ENCODE results near the gene FAM107A.

Gene FAM107A

DNA sequence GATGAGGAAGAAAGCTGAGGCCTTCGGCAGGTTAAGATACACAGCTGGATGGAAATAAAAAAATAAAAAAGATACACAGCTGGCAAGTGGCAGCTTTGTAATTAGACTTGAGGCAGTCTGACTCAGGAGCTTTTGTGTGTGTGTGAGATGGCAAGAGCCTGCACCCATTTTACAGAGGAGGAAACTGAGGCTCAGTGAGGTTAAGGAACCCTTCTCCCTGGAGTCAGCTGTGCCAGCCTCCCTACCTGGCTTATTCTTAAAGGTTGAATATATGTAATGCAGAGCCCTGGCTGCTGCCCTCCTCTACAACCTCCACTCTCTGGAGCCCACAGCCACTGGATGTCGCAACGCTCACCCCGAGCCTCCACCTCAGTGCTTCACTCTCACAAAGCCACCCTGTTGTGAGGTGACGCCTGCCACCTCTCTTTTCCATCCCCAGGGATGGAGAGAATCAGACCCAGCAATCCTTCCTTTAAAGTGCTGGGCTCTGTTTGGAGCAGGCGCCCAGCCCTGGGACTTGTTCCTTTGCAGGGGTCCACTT is 20.6 kb upstream of the FAM107A start:
- Histone ChIP-seq H3K27me3 (ENCODE audit: insufficient read depth, poor library complexity, severe bottlenecking) (peaks cover 6% of the 10 kb centered on the region), H3K27ac (replicated peaks) (no peak overlapping the region), H3K4me3 (replicated peaks; ENCODE audit: insufficient read depth, low read length) (no peak overlapping the region)
- no peak for TF ChIP-seq SPI1 (IDR thresholded peaks at IDR 0.05; ENCODE audit: borderline replicate concordance, low read depth)
- TF ChIP-seq GABPA (IDR thresholded peaks at IDR 0.05; ENCODE audit: low read depth) = no peak
- no peak for TF ChIP-seq CTCF (IDR thresholded peaks at IDR 0.05; ENCODE audit: insufficient read depth, low read length)
- no peak for TF ChIP-seq REST (IDR thresholded peaks at IDR 0.05; ENCODE audit: insufficient replicate concordance, low read depth)
- TF ChIP-seq POLR2AphosphoS5 (IDR thresholded peaks at IDR 0.05; ENCODE audit: low read depth) = no peak
- no peak for DNase-seq (ENCODE audit: low read depth in 1 of 2, low spot score in 1 of 2)

DNA sequence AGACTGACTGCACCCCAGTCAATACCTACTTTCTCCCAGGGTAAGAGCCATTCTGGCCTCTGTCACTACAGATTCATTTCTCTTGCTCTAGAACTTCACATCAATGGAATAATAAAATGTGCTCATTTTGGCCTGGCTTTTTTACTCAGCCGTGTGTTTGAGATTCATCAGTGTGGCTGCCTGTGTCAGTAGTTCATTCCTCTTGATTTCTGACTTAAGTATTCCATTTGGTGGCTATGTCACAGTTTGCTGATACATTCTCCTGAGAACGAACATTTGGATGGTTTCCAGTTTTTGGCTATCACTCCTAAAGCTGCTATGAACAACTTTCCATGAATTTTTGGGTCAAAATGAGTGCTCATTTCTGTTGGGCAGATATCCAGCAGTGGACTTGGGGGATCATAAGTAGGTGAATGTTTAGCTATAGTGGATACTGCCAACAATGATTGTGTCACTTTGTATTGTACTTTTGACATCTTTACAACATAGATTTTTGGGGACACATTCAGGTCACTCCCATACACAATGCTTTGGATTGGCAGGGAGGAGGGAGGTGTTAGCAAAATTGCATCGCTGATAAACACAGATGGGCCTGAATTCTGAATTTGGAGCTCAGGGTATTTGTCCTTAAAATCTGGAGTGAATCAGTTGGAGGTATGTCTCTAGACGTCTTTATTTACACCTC is 19.8 kb upstream of the FAM107A start:
- DNase-seq (ENCODE audit: low read depth in 1 of 2, low spot score in 1 of 2) = no peak
- H3K27ac ChIP-seq (replicated peaks) = no peak overlapping the region
- TF ChIP-seq SPI1 (IDR thresholded peaks at IDR 0.05; ENCODE audit: borderline replicate concordance, low read depth) (no peak), POLR2AphosphoS5 (IDR thresholded peaks at IDR 0.05; ENCODE audit: low read depth) (no peak), CTCF (IDR thresholded peaks at IDR 0.05; ENCODE audit: insufficient read depth, low read length) (no peak), REST (IDR thresholded peaks at IDR 0.05; ENCODE audit: insufficient replicate concordance, low read depth) (no peak), GABPA (IDR thresholded peaks at IDR 0.05; ENCODE audit: low read depth) (no peak)
- peaks cover 6% of the 10 kb centered on the region for H3K27me3 ChIP-seq (ENCODE audit: insufficient read depth, poor library complexity, severe bottlenecking)
- no peak overlapping the region for H3K4me3 ChIP-seq (replicated peaks; ENCODE audit: insufficient read depth, low read length)

GRCh38 chr3:58594117-58594516 is 16.9 kb upstream of the FAM107A start:
- peaks cover 11% of the 10 kb centered on the region for H3K27me3 ChIP-seq (ENCODE audit: insufficient read depth, poor library complexity, severe bottlenecking)
- no peak overlapping the region for H3K4me3 ChIP-seq (replicated peaks; ENCODE audit: insufficient read depth, low read length)
- no peak overlapping the region for H3K27ac ChIP-seq (replicated peaks)
- DNase-seq (ENCODE audit: low read depth in 1 of 2, low spot score in 1 of 2) = no peak
- TF ChIP-seq GABPA (IDR thresholded peaks at IDR 0.05; ENCODE audit: low read depth) = no peak
- TF ChIP-seq REST (IDR thresholded peaks at IDR 0.05; ENCODE audit: insufficient replicate concordance, low read depth) = no peak
- no peak for TF ChIP-seq SPI1 (IDR thresholded peaks at IDR 0.05; ENCODE audit: borderline replicate concordance, low read depth)
- no peak for TF ChIP-seq CTCF (IDR thresholded peaks at IDR 0.05; ENCODE audit: insufficient read depth, low read length)
- no peak for TF ChIP-seq POLR2AphosphoS5 (IDR thresholded peaks at IDR 0.05; ENCODE audit: low read depth)
